Measurements from ENCODE around the gene LAMA2. TPM values are rescaled to one million over a fixed set of nuclear protein-coding genes. Genes with fewer than 3 reads are reported as not detected.

Gene LAMA2
- total RNA-seq, 2 donors from 2014 or later, result 111 to 217 TPM

GRCh38 chr6:129242546-129242945, 359.6 kb downstream of the LAMA2 start:
- ATAC-seq (ENCODE audit: insufficient number of reproducible peaks, low FRiP score, low read depth), result no peak

GRCh38 chr6:129243377-129243776, 360.4 kb downstream of the LAMA2 start:
- no peak overlapping the region for H3K4me3 ChIP-seq
- H3K27me3 ChIP-seq (replicated peaks; ENCODE audit: insufficient read depth), result no peaks in the 10 kb centered on the region
- ATAC-seq (ENCODE audit: insufficient number of reproducible peaks, low FRiP score, low read depth), result no peak
- no peak overlapping the region for H3K27ac ChIP-seq
- no peak for TF ChIP-seq CTCF (IDR thresholded peaks at IDR 0.05)
- no peaks in the 10 kb centered on the region for H3K4me1 ChIP-seq (ENCODE audit: control insufficient read depth in 1 of 2, low read depth in 2 of 2)
- no peaks in the 10 kb centered on the region for H3K36me3 ChIP-seq
- DNase-seq (ENCODE audit: low spot score), result no peak
- no peaks in the 10 kb centered on the region for H3K9me3 ChIP-seq

More at GRCh38 chr6:129242546-129242945, 359.6 kb downstream of the LAMA2 start:
- Histone ChIP-seq H3K27me3 (replicated peaks; ENCODE audit: insufficient read depth) (no peaks in the 10 kb centered on the region), H3K4me3 (no peak overlapping the region), H3K27ac (no peak overlapping the region), H3K9me3 (no peaks in the 10 kb centered on the region), H3K4me1 (ENCODE audit: control insufficient read depth in 1 of 2, low read depth in 2 of 2) (no peaks in the 10 kb centered on the region), H3K36me3 (no peaks in the 10 kb centered on the region)
- TF ChIP-seq CTCF (IDR thresholded peaks at IDR 0.05), result no peak
- no peak for DNase-seq (ENCODE audit: low spot score)

- TF ChIP-seq CTCF (IDR thresholded peaks at IDR 0.05), result no peak
- H3K4me3 ChIP-seq, result no peak overlapping the region
- H3K9me3 ChIP-seq, result no peaks in the 10 kb centered on the region
- no peaks in the 10 kb centered on the region for H3K36me3 ChIP-seq
- no peaks in the 10 kb centered on the region for H3K27me3 ChIP-seq (replicated peaks; ENCODE audit: insufficient read depth)
- ATAC-seq (ENCODE audit: insufficient number of reproducible peaks, low FRiP score, low read depth) (no peak), DNase-seq (ENCODE audit: low spot score) (no peak)
- H3K4me1 ChIP-seq (ENCODE audit: control insufficient read depth in 1 of 2, low read depth in 2 of 2), result no peaks in the 10 kb centered on the region
- H3K27ac ChIP-seq, result no peak overlapping the region
These were observed 366.0 kb downstream of the LAMA2 start for GRCh38 chr6:129248946-129249345.

DNA sequence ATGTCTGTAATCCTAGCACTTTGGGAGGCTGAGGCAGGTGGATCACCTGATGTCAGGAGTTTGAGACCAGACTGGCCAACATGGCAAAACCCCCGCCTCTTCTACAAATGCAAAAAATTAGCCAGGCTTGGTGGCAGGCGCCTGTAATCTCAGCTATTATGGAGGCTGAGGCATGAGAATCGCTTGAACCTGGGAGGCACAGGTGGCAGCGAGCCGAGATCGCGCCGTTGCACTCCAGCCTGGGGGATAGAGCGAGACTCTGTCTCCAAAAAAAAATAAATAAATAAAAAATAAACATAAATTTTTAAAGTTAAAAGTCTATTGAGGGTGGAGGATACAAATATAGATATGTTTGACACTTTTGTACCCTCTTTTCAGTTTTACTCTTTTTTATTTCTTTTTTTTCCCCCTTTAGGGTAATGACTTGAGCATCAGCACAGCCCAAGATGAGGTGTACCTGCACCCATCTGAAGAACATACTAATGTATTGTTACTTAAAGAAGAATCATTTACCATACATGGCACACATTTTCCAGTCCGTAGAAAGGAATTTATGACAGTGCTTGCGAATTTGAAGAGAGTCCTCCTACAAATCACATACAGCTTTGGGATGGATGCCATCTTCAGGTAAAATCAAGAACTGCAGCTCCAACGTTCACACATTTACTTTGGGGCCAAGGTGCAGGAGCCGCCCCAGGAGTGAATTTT, 368.9 kb downstream of the LAMA2 start:
- Histone ChIP-seq H3K4me3 (no peak overlapping the region), H3K27me3 (replicated peaks; ENCODE audit: insufficient read depth) (no peaks in the 10 kb centered on the region), H3K27ac (no peak overlapping the region), H3K9me3 (no peaks in the 10 kb centered on the region), H3K36me3 (no peaks in the 10 kb centered on the region), H3K4me1 (ENCODE audit: control insufficient read depth in 1 of 2, low read depth in 2 of 2) (no peaks in the 10 kb centered on the region)
- TF ChIP-seq CTCF (IDR thresholded peaks at IDR 0.05), result peak; percentile 78
- DNase-seq (ENCODE audit: low spot score) (no peak), ATAC-seq (ENCODE audit: insufficient number of reproducible peaks, low FRiP score, low read depth) (peak; percentile 20)

GRCh38 chr6:129252377-129253071, 369.6 kb downstream of the LAMA2 start:
- DNase-seq (ENCODE audit: low spot score), result no peak
- TF ChIP-seq CTCF (IDR thresholded peaks at IDR 0.05), result no peak
- no peaks in the 10 kb centered on the region for H3K9me3 ChIP-seq
- no peak for ATAC-seq (ENCODE audit: insufficient number of reproducible peaks, low FRiP score, low read depth)
- no peak overlapping the region for H3K27ac ChIP-seq
- no peaks in the 10 kb centered on the region for H3K36me3 ChIP-seq
- no peaks in the 10 kb centered on the region for H3K27me3 ChIP-seq (replicated peaks; ENCODE audit: insufficient read depth)
- no peaks in the 10 kb centered on the region for H3K4me1 ChIP-seq (ENCODE audit: control insufficient read depth in 1 of 2, low read depth in 2 of 2)
- no peak overlapping the region for H3K4me3 ChIP-seq
